Transverse colon (tissue), 4 donors: ENCODE results near the gene CLDN5. TPM values are rescaled to one million over a fixed set of nuclear protein-coding genes. Genes with fewer than 3 reads are reported as not detected.

Source experiments
- DNase-seq: peaks from one replicate; pipeline ENCODE4 v3.0.0-alpha.2; 2019
- H3K27ac ChIP-seq, 4 donors: fragments of 200-600 bp; sonication (generic); 2 replicates each; pipeline ENCODE4 v1.5.1; 2016 to 2018; ENCODE audit warnings: inconsistent platforms in 4 of 4
- H3K27me3 ChIP-seq: fragments of 200-600 bp; sonication (generic); 2 replicates; pipeline ENCODE4 v1.5.1; 2017; ENCODE audit warnings: inconsistent platforms
- H3K36me3 ChIP-seq, 4 donors: fragments of 200-600 bp; sonication (generic); 2 replicates each; pipeline ENCODE4 v1.5.1; 2017 to 2019; ENCODE audit warnings: inconsistent platforms in 4 of 4
- H3K4me1 ChIP-seq, 4 donors: fragments of 200-600 bp; sonication (generic); 2 replicates each; pipeline ENCODE4 v1.5.1; 2017 to 2020; ENCODE audit warnings: inconsistent platforms in 4 of 4
- H3K4me3 ChIP-seq, 4 donors: fragments of 200-600 bp; sonication (generic); 1 replicate in 1 of 4; 2 replicates in 3 of 4; pipeline versions ENCODE4 v1.5.1 to v1.6.1; 2017 to 2019; ENCODE audit warnings: inconsistent platforms in 4 of 4
- H3K9me3 ChIP-seq, 2 donors: fragments of 200-600 bp; sonication (generic); 2 replicates each; pipeline ENCODE4 v1.5.1; 2017 to 2019; ENCODE audit warnings: inconsistent platforms in 2 of 2
- EP300 ChIP-seq: sonication (generic); formaldehyde crosslinking; IDR thresholded peaks from one replicate; pipeline ENCODE4 v1.6.1; 2017; ENCODE audit warnings: antibody characterized with exemption, low read depth
- POLR2A ChIP-seq: fragments of 450-650 bp; IDR thresholded peaks from one replicate; pipeline ENCODE4 v1.6.1; 2016; ENCODE audit warnings: antibody characterized with exemption, mild to moderate bottlenecking, moderate library complexity
- POLR2AphosphoS5 ChIP-seq, 3 donors: sonication (generic); formaldehyde crosslinking; IDR thresholded peaks; one replicate each; pipeline ENCODE4 v1.6.1; 2016; ENCODE audit warnings: antibody characterized with exemption in 3 of 3
- WGBS, 2 donors: methylation state at CpG; one replicate each; pipeline ENCODE4 v1.1.5; 2018; ENCODE audit warnings: low coverage in 1 of 2; 5-methylcytosine and 5-hydroxymethylcytosine counted together
- in situ Hi-C, 4 donors: fragments of 200-750 bp; cut with MboI; loops; one replicate each; pipeline versions ENCODE4 v1.15.0 to v1.15.1; 2017; ENCODE audit warnings: low sequenced_read_pairs in 3 of 4, low pct_ligation_motif_present in 1 of 4, low pct_unique_long_range_greater_than_20kb in 1 of 4
- intact Hi-C: fragments of 100-400 bp; cut with DNase I; formaldehyde crosslinking; loops from one replicate; pipeline ENCODE4 v1.15.1; 2023; ENCODE audit warnings: low total_unique reads
- total RNA-seq, 4 donors: library from RNA; depleted of rRNA; stranded (reverse); fragments of >200 nt; gene quantifications; one replicate each; pipeline ENCODE4 v1.1.0, GENCODE V29; 2016
- TF ChIP-seq, protein P1 (sequence below), 5 experiments: fragments of 200-600 bp in 3 of 5; fragments of 450-650 bp in 2 of 5; sonication (generic) in 3 of 5; IDR thresholded peaks; 1 replicate in 2 of 5; 2 replicates in 3 of 5; pipeline ENCODE4 v1.5.1; 2016 to 2017; ENCODE audit warnings: antibody characterized with exemption in 5 of 5, inconsistent platforms in 3 of 5, mild to moderate bottlenecking in 2 of 5, moderate library complexity in 1 of 5

Gene CLDN5
- total RNA-seq, 4 donors from 2014 or later: 29.5 to 126 (median 63.9) TPM

DNA sequence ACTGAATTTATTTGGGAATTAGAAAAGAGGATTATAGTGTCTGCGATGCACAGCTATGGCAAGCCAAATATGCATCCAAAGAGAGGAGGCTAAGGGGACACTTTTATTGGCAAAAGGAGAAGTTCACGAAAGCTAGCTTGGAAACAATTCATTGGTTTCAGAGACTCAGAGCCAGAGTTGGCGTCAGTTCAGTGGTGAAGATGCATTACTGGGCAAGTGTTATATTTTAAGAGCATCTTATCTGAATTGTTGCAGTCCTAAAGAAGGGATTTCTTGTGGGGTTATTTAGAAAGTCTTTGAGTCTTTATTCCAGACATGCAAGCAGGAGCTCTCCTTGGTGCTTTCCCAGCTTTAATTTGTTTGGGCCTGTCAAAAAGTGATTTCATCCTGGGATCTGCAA is 15.0 kb downstream of the CLDN5 start:
- intact Hi-C loops: no loop called here
- WGBS, 2 donors: 79 to 90% methylated on average over 3 of the region's 3 CpGs
- no peak overlapping the region for H3K4me3 ChIP-seq
- TF ChIP-seq, protein P1, sequence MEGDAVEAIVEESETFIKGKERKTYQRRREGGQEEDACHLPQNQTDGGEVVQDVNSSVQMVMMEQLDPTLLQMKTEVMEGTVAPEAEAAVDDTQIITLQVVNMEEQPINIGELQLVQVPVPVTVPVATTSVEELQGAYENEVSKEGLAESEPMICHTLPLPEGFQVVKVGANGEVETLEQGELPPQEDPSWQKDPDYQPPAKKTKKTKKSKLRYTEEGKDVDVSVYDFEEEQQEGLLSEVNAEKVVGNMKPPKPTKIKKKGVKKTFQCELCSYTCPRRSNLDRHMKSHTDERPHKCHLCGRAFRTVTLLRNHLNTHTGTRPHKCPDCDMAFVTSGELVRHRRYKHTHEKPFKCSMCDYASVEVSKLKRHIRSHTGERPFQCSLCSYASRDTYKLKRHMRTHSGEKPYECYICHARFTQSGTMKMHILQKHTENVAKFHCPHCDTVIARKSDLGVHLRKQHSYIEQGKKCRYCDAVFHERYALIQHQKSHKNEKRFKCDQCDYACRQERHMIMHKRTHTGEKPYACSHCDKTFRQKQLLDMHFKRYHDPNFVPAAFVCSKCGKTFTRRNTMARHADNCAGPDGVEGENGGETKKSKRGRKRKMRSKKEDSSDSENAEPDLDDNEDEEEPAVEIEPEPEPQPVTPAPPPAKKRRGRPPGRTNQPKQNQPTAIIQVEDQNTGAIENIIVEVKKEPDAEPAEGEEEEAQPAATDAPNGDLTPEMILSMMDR (IDR thresholded peaks at IDR 0.05): no peak
- no peak for DNase-seq
- H3K9me3 ChIP-seq: no peaks in the 10 kb centered on the region
- in situ Hi-C loops: no loop called here
- H3K4me1 ChIP-seq: no peaks in the 10 kb centered on the region
- no peaks in the 10 kb centered on the region for H3K27me3 ChIP-seq
- H3K27ac ChIP-seq: no peak overlapping the region
- no peaks in the 10 kb centered on the region for H3K36me3 ChIP-seq

DNA sequence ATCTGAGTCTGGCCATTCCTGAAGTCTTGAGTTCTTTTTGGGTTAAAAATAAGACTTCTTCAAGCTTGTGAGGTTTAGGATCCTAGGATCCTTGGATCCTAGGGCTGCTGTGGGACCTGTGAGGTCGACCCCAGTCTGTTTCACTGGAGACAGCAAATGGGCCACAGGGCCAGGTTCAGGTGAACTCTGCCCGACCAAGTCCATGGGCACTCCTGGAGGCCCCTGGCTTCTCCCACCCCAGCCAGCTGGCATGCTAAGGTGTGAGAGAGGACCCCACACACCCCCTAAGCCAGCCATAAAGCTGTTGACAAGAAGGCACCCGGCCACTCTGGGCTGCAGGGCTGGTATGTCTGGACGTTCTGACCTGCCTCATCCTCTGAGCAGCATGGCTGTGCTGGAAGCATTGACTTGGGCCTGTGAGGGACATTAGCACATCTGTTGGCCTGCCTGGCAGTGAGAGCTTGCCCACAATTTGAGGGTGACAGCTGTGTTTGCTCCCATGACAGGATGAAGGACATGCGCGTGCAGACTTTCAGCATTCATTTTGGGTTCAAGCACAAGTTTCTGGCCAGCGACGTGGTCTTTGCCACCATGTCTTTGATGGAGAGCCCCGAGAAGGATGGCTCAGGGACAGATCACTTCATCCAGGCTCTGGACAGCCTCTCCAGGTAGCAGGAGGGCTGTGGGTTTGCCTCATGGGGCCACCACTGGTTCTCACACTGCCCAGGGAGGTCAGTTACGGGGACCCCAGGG is 16.0 kb downstream of the CLDN5 start:
- Histone ChIP-seq H3K36me3 (no peaks in the 10 kb centered on the region), H3K4me3 (no peak overlapping the region), H3K27ac (no peak overlapping the region), H3K9me3 (no peaks in the 10 kb centered on the region), H3K27me3 (no peaks in the 10 kb centered on the region), H3K4me1 (no peaks in the 10 kb centered on the region)
- no peak for DNase-seq
- in situ Hi-C loops (no loop called here), intact Hi-C loops (no loop called here)
- WGBS, 2 donors: 91% methylated on average over 10 of the region's 10 CpGs; no CpG with 5 or more reads in 1 of the 2 donors
- TF ChIP-seq, protein P1 (IDR thresholded peaks at IDR 0.05): no peak
- TF ChIP-seq EP300 (no peak), POLR2AphosphoS5 (IDR thresholded peaks at IDR 0.05) (no peak), POLR2A (no peak)

DNA sequence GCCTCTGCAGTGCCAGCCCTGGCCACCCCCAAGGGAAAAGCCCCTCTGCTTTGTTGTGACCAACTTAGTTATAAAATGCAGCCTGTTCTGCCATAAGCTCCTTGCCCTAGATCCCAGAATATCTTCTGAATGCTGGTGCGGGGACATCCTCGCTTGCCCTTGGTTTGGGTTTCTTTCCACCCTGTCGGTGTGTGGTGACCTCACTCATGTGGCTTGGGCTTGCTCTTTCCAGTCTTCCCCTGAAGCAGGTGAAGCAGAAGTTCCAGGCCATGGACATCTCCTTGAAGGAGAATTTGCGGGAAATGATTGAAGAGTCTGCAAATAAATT is 16.7 kb downstream of the CLDN5 start:
- no peaks in the 10 kb centered on the region for H3K36me3 ChIP-seq
- no peaks in the 10 kb centered on the region for H3K4me1 ChIP-seq
- no peak overlapping the region for H3K27ac ChIP-seq
- H3K27me3 ChIP-seq: no peaks in the 10 kb centered on the region
- DNase-seq: no peak
- no peaks in the 10 kb centered on the region for H3K9me3 ChIP-seq
- no peak overlapping the region for H3K4me3 ChIP-seq
- in situ Hi-C loops (no loop called here), intact Hi-C loops (no loop called here)
- TF ChIP-seq POLR2AphosphoS5 (IDR thresholded peaks at IDR 0.05): no peak
- no peak for TF ChIP-seq EP300
- TF ChIP-seq, protein P1 (IDR thresholded peaks at IDR 0.05): no peak
- no peak for TF ChIP-seq POLR2A
- 89 to 100% methylated on average over 4 of the region's 4 CpGs for WGBS, 2 donors

DNA sequence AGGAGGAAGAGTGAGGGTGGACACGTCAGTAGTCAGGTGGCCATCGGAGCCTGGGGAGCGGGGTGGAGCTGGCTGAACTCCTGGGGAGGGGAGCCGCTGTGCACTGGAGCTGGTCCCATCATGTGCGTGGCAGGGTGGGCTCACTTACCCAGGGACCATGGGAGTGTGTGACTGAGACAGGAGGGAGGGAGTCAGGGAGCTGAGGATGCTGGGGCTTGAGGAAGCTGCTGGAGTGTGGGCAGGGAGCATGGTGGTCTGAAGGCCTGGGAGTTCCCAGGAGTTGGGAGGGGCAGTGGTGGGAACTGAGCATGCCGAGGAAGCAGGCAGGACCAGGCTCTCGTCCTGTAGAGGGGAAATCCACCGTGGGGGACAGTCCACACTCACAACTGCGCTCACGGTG is 18.0 kb downstream of the CLDN5 start:
- Histone ChIP-seq H3K4me1 (no peaks in the 10 kb centered on the region), H3K4me3 (no peak overlapping the region), H3K27ac (no peak overlapping the region), H3K9me3 (no peaks in the 10 kb centered on the region), H3K36me3 (no peaks in the 10 kb centered on the region), H3K27me3 (no peaks in the 10 kb centered on the region)
- intact Hi-C loops: no loop called here
- TF ChIP-seq EP300 (no peak), POLR2A (no peak), POLR2AphosphoS5 (IDR thresholded peaks at IDR 0.05) (no peak)
- TF ChIP-seq, protein P1 (IDR thresholded peaks at IDR 0.05): no peak
- DNase-seq: no peak
- WGBS, 2 donors: 88% methylated on average over 10 of the region's 10 CpGs; no CpG with 5 or more reads in 1 of the 2 donors
- in situ Hi-C loops: no loop called here
